ENCODE measurements around the gene BBS7. TPM values are rescaled to one million over a fixed set of nuclear protein-coding genes. Genes with fewer than 3 reads are reported as not detected.

Gene BBS7
- polyA plus RNA-seq, 3 donors = 4.2 to 6.6 (median 5.5) TPM

GRCh38 chr4:121784975-121785374 lies 85.3 kb downstream of the BBS7 start:
- H3K27ac Mint-ChIP-seq = no peak overlapping the region
- H2AFZ ChIP-seq (ENCODE audit: insufficient read depth, low read depth, low read length, poor library complexity, severe bottlenecking) = no peak overlapping the region

DNA sequence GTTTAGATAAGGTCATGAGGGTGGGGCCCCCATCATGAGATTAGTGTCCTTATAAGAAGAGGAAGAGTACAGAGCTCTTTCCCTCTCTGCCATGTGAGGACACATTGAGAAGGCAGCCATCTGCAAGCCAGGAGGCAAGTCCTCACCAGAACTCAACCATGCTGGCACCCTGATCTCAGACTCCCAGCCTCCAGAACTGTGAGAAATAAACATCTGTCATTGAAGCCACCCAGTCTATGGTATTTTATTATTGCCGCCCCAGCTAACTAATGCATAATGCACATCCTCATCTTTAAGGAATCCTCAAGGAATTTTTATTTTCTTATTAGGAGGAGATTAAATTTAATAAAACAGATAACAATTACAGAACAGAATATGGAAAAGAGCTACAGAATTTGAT lies 85.9 kb downstream of the BBS7 start:
- Histone ChIP-seq H3K9me3 (replicated peaks in 1 of 2; ENCODE audit: control insufficient read depth in 1 of 2, insufficient read depth in 1 of 2, low read length in 2 of 2) (peaks cover 3 to 5% of the 10 kb centered on the region in 2 donors), H3K4me3 (replicated peaks in 1 of 3; ENCODE audit: low read depth in 2 of 3, low read length in 3 of 3) (no peak overlapping the region), H3K36me3 (replicated peaks in 1 of 2; ENCODE audit: control insufficient read depth in 1 of 2, insufficient read depth in 2 of 2, low read length in 2 of 2) (no peaks in the 10 kb centered on the region), H3K27me3 (ENCODE audit: control insufficient read depth in 2 of 2, insufficient read depth in 2 of 2, low read length in 2 of 2) (peaks cover 0 to 6% of the 10 kb centered on the region in 2 donors), H3K4me1 (ENCODE audit: control insufficient read depth in 1 of 2, insufficient read depth in 2 of 2, low read length in 2 of 2) (no peaks in the 10 kb centered on the region), H3K27ac (ENCODE audit: low read depth in 1 of 2, low read length in 2 of 2) (no peak overlapping the region), H2AFZ (ENCODE audit: insufficient read depth, low read depth, low read length, poor library complexity, severe bottlenecking) (no peak overlapping the region), H3K79me2 (ENCODE audit: insufficient read depth, low read length) (no peaks in the 10 kb centered on the region), H3K4me2 (replicated peaks; ENCODE audit: extremely low read depth, low read length, poor library complexity, severe bottlenecking) (no peak overlapping the region), H3K9ac (ENCODE audit: insufficient read depth, low read length, poor library complexity, severe bottlenecking) (no peak overlapping the region), H4K20me1 (ENCODE audit: insufficient read depth, low read length) (no peaks in the 10 kb centered on the region)
- TF ChIP-seq CTCF (IDR thresholded peaks at IDR 0.05) = no peak
- DNase-seq = no peak
- no peak overlapping the region for H3K27ac Mint-ChIP-seq
- no CpG with 5 or more reads among the region's 1 CpG for WGBS (ENCODE audit: insufficient coverage)
- peak overlapping the region in 1 of 2 donors; percentile 41 for H3K4me3 Mint-ChIP-seq
- peaks cover 3% of the 10 kb centered on the region for H3K4me1 Mint-ChIP-seq
- intact Hi-C loops (cut with micrococcal nuclease) = no loop called here
- H3K9me3 Mint-ChIP-seq = peaks cover 0 to 15% (median 6%) of the 10 kb centered on the region in 7 donors
- no peaks in the 10 kb centered on the region for H3K36me3 Mint-ChIP-seq
- H3K27me3 Mint-ChIP-seq (ENCODE audit: low read depth in 3 of 3) = peaks cover 7 to 17% (median 9%) of the 10 kb centered on the region in 3 donors

More at GRCh38 chr4:121784975-121785374, 85.3 kb downstream of the BBS7 start:
- H3K27me3 Mint-ChIP-seq (ENCODE audit: low read depth in 3 of 3) = peaks cover 7 to 18% (median 8%) of the 10 kb centered on the region in 3 donors
- WGBS (ENCODE audit: insufficient coverage) = no CpG with 5 or more reads among the region's 2 CpGs
- no peaks in the 10 kb centered on the region for H4K20me1 ChIP-seq (ENCODE audit: insufficient read depth, low read length)
- peaks cover 3% of the 10 kb centered on the region for H3K4me1 Mint-ChIP-seq
- peaks cover 3 to 5% of the 10 kb centered on the region in 2 donors for H3K9me3 ChIP-seq (replicated peaks in 1 of 2; ENCODE audit: control insufficient read depth in 1 of 2, insufficient read depth in 1 of 2, low read length in 2 of 2)
- TF ChIP-seq CTCF (IDR thresholded peaks at IDR 0.05) = no peak
- DNase-seq = no peak
- no peaks in the 10 kb centered on the region for H3K4me1 ChIP-seq (ENCODE audit: control insufficient read depth in 1 of 2, insufficient read depth in 2 of 2, low read length in 2 of 2)
- H3K4me3 ChIP-seq (replicated peaks in 1 of 3; ENCODE audit: low read depth in 2 of 3, low read length in 3 of 3) = no peak overlapping the region
- peaks cover 0 to 15% (median 6%) of the 10 kb centered on the region in 7 donors for H3K9me3 Mint-ChIP-seq
- H3K9ac ChIP-seq (ENCODE audit: insufficient read depth, low read length, poor library complexity, severe bottlenecking) = no peak overlapping the region
- H3K4me2 ChIP-seq (replicated peaks; ENCODE audit: extremely low read depth, low read length, poor library complexity, severe bottlenecking) = no peak overlapping the region
- peaks cover 0 to 6% of the 10 kb centered on the region in 2 donors for H3K27me3 ChIP-seq (ENCODE audit: control insufficient read depth in 2 of 2, insufficient read depth in 2 of 2, low read length in 2 of 2)
- H3K36me3 Mint-ChIP-seq = no peaks in the 10 kb centered on the region
- H3K79me2 ChIP-seq (ENCODE audit: insufficient read depth, low read length) = no peaks in the 10 kb centered on the region
- H3K36me3 ChIP-seq (replicated peaks in 1 of 2; ENCODE audit: control insufficient read depth in 1 of 2, insufficient read depth in 2 of 2, low read length in 2 of 2) = no peaks in the 10 kb centered on the region
- H3K4me3 Mint-ChIP-seq = no peak overlapping the region
- no peak overlapping the region for H3K27ac ChIP-seq (ENCODE audit: low read depth in 1 of 2, low read length in 2 of 2)
- intact Hi-C loops (cut with micrococcal nuclease) = no loop called here
